Amygdala (tissue), 56 donors: ENCODE measurements around the gene SLC2A1.
"Not testable (repeated sequence)": the region's sequence is repeated elsewhere in the genome, so short reads cannot be mapped to it uniquely, and the experiment has no call there.

Source experiments
- DNase-seq, 56 donors: peaks; one replicate each; lab custom pipeline; 2025; lab: John Stamatoyannopoulos, UW

Gene SLC2A1

GRCh38 chr1:42914092-42914627, 44.5 kb downstream of the SLC2A1 start:
- no peak for DNase-seq

GRCh38 chr1:42913426-42914091, 45.1 kb downstream of the SLC2A1 start:
- peak in 10 of 56 donors; percentile 11 to 76 (median 23) for DNase-seq

GRCh38 chr1:42910985-42911384, 47.7 kb downstream of the SLC2A1 start:
- no peak for DNase-seq

- no peak for DNase-seq
Measured at GRCh38 chr1:42908046-42908445, 50.6 kb downstream of the SLC2A1 start.

GRCh38 chr1:42904434-42904833, 54.2 kb downstream of the SLC2A1 start:
- DNase-seq, result no peak

GRCh38 chr1:42899960-42900359, 58.7 kb downstream of the SLC2A1 start:
- DNase-seq, result not testable (repeated sequence)

GRCh38 chr1:42891465-42892138, 67.1 kb downstream of the SLC2A1 start:
- no peak for DNase-seq

- no peak for DNase-seq
Measured at GRCh38 chr1:42889264-42889663, 69.4 kb downstream of the SLC2A1 start.

GRCh38 chr1:42888013-42888633, 70.5 kb downstream of the SLC2A1 start:
- DNase-seq, result no peak

- DNase-seq, result no peak
Measured at GRCh38 chr1:42887366-42887765, 71.3 kb downstream of the SLC2A1 start.

GRCh38 chr1:42886800-42887199, 71.9 kb downstream of the SLC2A1 start:
- peak in 1 of 56 donors; percentile 4 for DNase-seq

- no peak for DNase-seq
Measured at GRCh38 chr1:42886046-42886739, 72.5 kb downstream of the SLC2A1 start.

- DNase-seq, result no peak
Measured at GRCh38 chr1:42880384-42880783, 78.3 kb downstream of the SLC2A1 start.

- DNase-seq, result no peak
Measured at GRCh38 chr1:42877380-42877779, 81.3 kb downstream of the SLC2A1 start.

GRCh38 chr1:42876009-42876408, 82.7 kb downstream of the SLC2A1 start:
- no peak for DNase-seq
